ENCODE results near the gene RASAL1.
"Not testable (repeated sequence)": the region's sequence is repeated elsewhere in the genome, so short reads cannot be mapped to it uniquely, and the experiment has no call there.

- not testable (repeated sequence) for TF ChIP-seq CTCF (IDR thresholded peaks at IDR 0.05; ENCODE audit: low read depth, low read length); EZH2phosphoT487 (IDR thresholded peaks at IDR 0.05; ENCODE audit: low read depth)
Measured at GRCh38 chr12:113117684-113118083, 17.9 kb downstream of the RASAL1 start.
